ENCODE results near the gene COPS8.

DNA sequence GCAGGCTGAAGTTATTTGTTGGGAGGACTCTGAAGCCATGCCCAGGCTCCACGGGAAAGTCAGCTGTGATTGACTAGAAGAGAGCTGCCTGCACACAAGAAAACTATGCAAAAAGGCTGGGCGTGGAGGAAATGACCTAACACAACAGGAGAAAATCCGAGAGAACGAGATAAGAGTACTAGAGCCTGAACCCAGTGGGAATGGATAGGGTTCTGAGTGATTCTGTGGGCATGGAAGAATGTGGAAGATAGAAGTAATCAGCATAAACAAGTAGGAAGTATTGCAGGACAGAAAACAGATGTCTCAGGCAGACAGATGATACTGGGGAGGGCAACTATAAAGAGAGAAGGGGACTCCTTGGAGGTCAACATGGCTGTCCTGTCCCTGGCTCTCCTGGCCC, 12.1 kb upstream of the COPS8 start:
- no peak for TF ChIP-seq EP300 (IDR thresholded peaks at IDR 0.05)
- no peak for TF ChIP-seq POLR2AphosphoS5 (IDR thresholded peaks at IDR 0.05)
- TF ChIP-seq, protein P1, sequence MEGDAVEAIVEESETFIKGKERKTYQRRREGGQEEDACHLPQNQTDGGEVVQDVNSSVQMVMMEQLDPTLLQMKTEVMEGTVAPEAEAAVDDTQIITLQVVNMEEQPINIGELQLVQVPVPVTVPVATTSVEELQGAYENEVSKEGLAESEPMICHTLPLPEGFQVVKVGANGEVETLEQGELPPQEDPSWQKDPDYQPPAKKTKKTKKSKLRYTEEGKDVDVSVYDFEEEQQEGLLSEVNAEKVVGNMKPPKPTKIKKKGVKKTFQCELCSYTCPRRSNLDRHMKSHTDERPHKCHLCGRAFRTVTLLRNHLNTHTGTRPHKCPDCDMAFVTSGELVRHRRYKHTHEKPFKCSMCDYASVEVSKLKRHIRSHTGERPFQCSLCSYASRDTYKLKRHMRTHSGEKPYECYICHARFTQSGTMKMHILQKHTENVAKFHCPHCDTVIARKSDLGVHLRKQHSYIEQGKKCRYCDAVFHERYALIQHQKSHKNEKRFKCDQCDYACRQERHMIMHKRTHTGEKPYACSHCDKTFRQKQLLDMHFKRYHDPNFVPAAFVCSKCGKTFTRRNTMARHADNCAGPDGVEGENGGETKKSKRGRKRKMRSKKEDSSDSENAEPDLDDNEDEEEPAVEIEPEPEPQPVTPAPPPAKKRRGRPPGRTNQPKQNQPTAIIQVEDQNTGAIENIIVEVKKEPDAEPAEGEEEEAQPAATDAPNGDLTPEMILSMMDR (IDR thresholded peaks at IDR 0.05) = no peak

All from gastroesophageal sphincter (tissue), 3 donors.